ENCODE data around the gene SELENOK. TPM values are rescaled to one million over a fixed set of nuclear protein-coding genes. Genes with fewer than 3 reads are reported as not detected.

Gene SELENOK
- total RNA-seq, 1 donor from 2014 or later, result 18.7 TPM

- intact Hi-C loops (cut with DNase I), result no loop called here
- Histone ChIP-seq H3K27me3 (no peaks in the 10 kb centered on the region), H3K9me3 (no peaks in the 10 kb centered on the region), H3K4me1 (no peaks in the 10 kb centered on the region), H3K27ac (no peak overlapping the region), H3K36me3 (no peaks in the 10 kb centered on the region), H3K4me3 (no peak overlapping the region)
- no peak for DNase-seq (ENCODE audit: low spot score in 2 of 2)
- no peak for TF ChIP-seq CTCF (IDR thresholded peaks at IDR 0.05)
These were observed 56.4 kb downstream of the SELENOK start for GRCh38 chr3:53835257-53835656.

- Histone ChIP-seq H3K27me3 (no peaks in the 10 kb centered on the region), H3K9me3 (no peaks in the 10 kb centered on the region), H3K27ac (no peak overlapping the region), H3K4me1 (no peaks in the 10 kb centered on the region), H3K4me3 (no peak overlapping the region), H3K36me3 (no peaks in the 10 kb centered on the region)
- DNase-seq (ENCODE audit: low spot score in 2 of 2), result no peak
- TF ChIP-seq CTCF (IDR thresholded peaks at IDR 0.05), result no peak
- intact Hi-C loops (cut with DNase I), result no loop called here
These were observed 57.1 kb downstream of the SELENOK start for GRCh38 chr3:53834429-53835095.

Other genes with a start within 250 kb of the SELENOK start
- 0.53 TPM for gene CHDH, start 45.4 kb downstream of the SELENOK start, total RNA-seq
- not detected for gene IL17RB, start 45.3 kb downstream of the SELENOK start, total RNA-seq
- gene ACTR8, start 9.7 kb downstream of the SELENOK start, total RNA-seq, result 16.6 TPM
- not detected for gene CACNA2D3, start 230.7 kb upstream of the SELENOK start, total RNA-seq